ENCODE measurements around the gene GABBR2. TPM values are rescaled to one million over a fixed set of nuclear protein-coding genes. Genes with fewer than 3 reads are reported as not detected.

Gene GABBR2
- total and polyA plus RNA-seq, 9 of the 15 experiments (the other 6 are each of a cell fraction or from before 2014, with no cell fraction given) = 0.15 to 1.9 (median 0.32) TPM

GRCh38 chr9:98295824-98296223 is 412.9 kb downstream of the GABBR2 start:
- Histone ChIP-seq H4K20me1 (replicated peaks; ENCODE audit: control insufficient read depth, insufficient read depth, low read length) (no peaks in the 10 kb centered on the region), H3K9ac (ENCODE audit: insufficient read depth in 1 of 2, low read depth in 2 of 2, low read length in 2 of 2) (no peak overlapping the region), H3K79me2 (ENCODE audit: control insufficient read depth, insufficient read depth, low read length) (no peaks in the 10 kb centered on the region), H3K4me1 (replicated peaks in 1 of 2; ENCODE audit: control insufficient read depth in 2 of 2, insufficient read depth in 2 of 2, low read length in 2 of 2) (peaks cover 0 to 8% of the 10 kb centered on the region in 2 experiments; a peak in 2 of 5 replicates), H3K4me3 (no peak overlapping the region), H3K9me3 (replicated peaks; ENCODE audit: control insufficient read depth, insufficient read depth, low read depth, low read length) (no peaks in the 10 kb centered on the region), H3K27me3 (ENCODE audit: control insufficient read depth in 2 of 2, insufficient read depth in 2 of 2, low read length in 2 of 2) (no peaks in the 10 kb centered on the region), H3K9me1 (ENCODE audit: control insufficient read depth, insufficient read depth, low read length) (no peaks in the 10 kb centered on the region), H2AFZ (ENCODE audit: low read depth, low read length) (peak overlapping the region; percentile 20), H3K4me2 (ENCODE audit: insufficient read depth, low read length) (no peak overlapping the region), H3K36me3 (ENCODE audit: control insufficient read depth, insufficient read depth, low read length) (no peaks in the 10 kb centered on the region), H3K27ac (ENCODE audit: extremely low read depth, low read depth, low read length) (no peak overlapping the region)
- ChIA-PET CTCF (ENCODE audit: low intra/inter-chr PET ratio) (no interaction called here), POLR2A (interaction anchor here (1.0 kb wide), 1 partner anchor 15 kb away, joined by 3 read pairs; no protein-coding TSS in a partner anchor)
- in situ Hi-C loops (cut with MboI) (no loop called here), intact Hi-C loops (cut with micrococcal nuclease) (no loop called here)
- no TSS peak for BruUV-seq (replicated peaks)
- FAIRE-seq (no peak), DNase-seq (ENCODE audit: extremely low read depth in 1 of 4, low spot score in 3 of 4) (no peak), ATAC-seq (peak; percentile 44; the same call in 2 of the 3 replicates)
- WGBS (ENCODE audit: insufficient coverage, low coverage, missing lambda C conversion rate) = 43% methylated on average over 6 of the region's 6 CpGs
- peak; percentile 56 for TF ChIP-seq ZNF316 (IDR thresholded peaks at IDR 0.05)
- TF ChIP-seq C11orf30 (IDR thresholded peaks at IDR 0.05; ENCODE audit: low read depth) = peak; percentile 55
- TF ChIP-seq ZNF639 (CRISPR knock-in tag; conservative IDR thresholded peaks at IDR 0.05 in 1 of 2, IDR thresholded peaks at IDR 0.05 in 1 of 2) = no peak

GRCh38 chr9:98291820-98292219 is 416.9 kb downstream of the GABBR2 start:
- no TSS peak for BruUV-seq (replicated peaks)
- H2AFZ ChIP-seq (ENCODE audit: low read depth, low read length) = peak overlapping the region; percentile 69
- no peaks in the 10 kb centered on the region for H3K79me2 ChIP-seq (ENCODE audit: control insufficient read depth, insufficient read depth, low read length)
- intact Hi-C loops (cut with micrococcal nuclease) = no loop called here
- H3K4me3 ChIP-seq = no peak overlapping the region
- no peaks in the 10 kb centered on the region for H3K9me1 ChIP-seq (ENCODE audit: control insufficient read depth, insufficient read depth, low read length)
- ChIA-PET POLR2A (interaction anchor here (1.1 to 1.3 kb wide), 2 partner anchors 8 to 11 kb away, joined by 3 to 6 read pairs; no protein-coding TSS in a partner anchor), CTCF (ENCODE audit: low intra/inter-chr PET ratio) (no interaction called here)
- ATAC-seq = peak; percentile 36
- peak overlapping the region; percentile 26 for H3K4me2 ChIP-seq (ENCODE audit: insufficient read depth, low read length)
- no peaks in the 10 kb centered on the region for H3K27me3 ChIP-seq (ENCODE audit: control insufficient read depth in 2 of 2, insufficient read depth in 2 of 2, low read length in 2 of 2)
- peaks cover 9 to 15% of the 10 kb centered on the region in 2 experiments for H3K4me1 ChIP-seq (replicated peaks in 1 of 2; ENCODE audit: control insufficient read depth in 2 of 2, insufficient read depth in 2 of 2, low read length in 2 of 2)
- no peaks in the 10 kb centered on the region for H3K36me3 ChIP-seq (ENCODE audit: control insufficient read depth, insufficient read depth, low read length)
- H3K27ac ChIP-seq (ENCODE audit: extremely low read depth, low read depth, low read length) = no peak overlapping the region
- 12% methylated on average over 5 of the region's 5 CpGs for WGBS (ENCODE audit: insufficient coverage, low coverage, missing lambda C conversion rate)
- H4K20me1 ChIP-seq (replicated peaks; ENCODE audit: control insufficient read depth, insufficient read depth, low read length) = no peaks in the 10 kb centered on the region
- no peak overlapping the region for H3K9ac ChIP-seq (ENCODE audit: insufficient read depth in 1 of 2, low read depth in 2 of 2, low read length in 2 of 2)
- peak; percentile 64 for FAIRE-seq
- H3K9me3 ChIP-seq (replicated peaks; ENCODE audit: control insufficient read depth, insufficient read depth, low read depth, low read length) = no peaks in the 10 kb centered on the region
- in situ Hi-C loops (cut with MboI) = no loop called here
- DNase-seq (ENCODE audit: extremely low read depth in 1 of 4, low spot score in 3 of 4) = peak in 3 of 4 experiments; percentile 27 to 50 (median 38)
- TF ChIP-seq USF2 (CRISPR knock-in tag; IDR thresholded peaks at IDR 0.05) (0 out of 2 replicates have a peak, but pooled peaks have one; percentile 32), FOXP1 (CRISPR knock-in tag; IDR thresholded peaks at IDR 0.05) (no peak), PTBP1 (IDR thresholded peaks at IDR 0.05; ENCODE audit: low read depth, low read length) (no peak), TFE3 (CRISPR knock-in tag; IDR thresholded peaks at IDR 0.05) (no peak), USF1 (CRISPR knock-in tag; IDR thresholded peaks at IDR 0.05) (peak; percentile 68)

Measured in K562 (cell line).